GM10847 (cell line): ENCODE measurements around the gene TMPRSS2.

ENCODE experiments used
- POLR2A ChIP-seq: IDR thresholded peaks from 2 replicates; pipeline ENCODE4 v1.6.1; 2011; ENCODE audit not compliant: insufficient read length; ENCODE audit errors: extremely low read depth

TMPRSS2 gene

GRCh38 chr21:41429925-41430491 lies 78.0 kb downstream of the TMPRSS2 start:
- TF ChIP-seq POLR2A, result no peak

GRCh38 chr21:41429305-41429704 lies 78.7 kb downstream of the TMPRSS2 start:
- TF ChIP-seq POLR2A, result no peak

DNA sequence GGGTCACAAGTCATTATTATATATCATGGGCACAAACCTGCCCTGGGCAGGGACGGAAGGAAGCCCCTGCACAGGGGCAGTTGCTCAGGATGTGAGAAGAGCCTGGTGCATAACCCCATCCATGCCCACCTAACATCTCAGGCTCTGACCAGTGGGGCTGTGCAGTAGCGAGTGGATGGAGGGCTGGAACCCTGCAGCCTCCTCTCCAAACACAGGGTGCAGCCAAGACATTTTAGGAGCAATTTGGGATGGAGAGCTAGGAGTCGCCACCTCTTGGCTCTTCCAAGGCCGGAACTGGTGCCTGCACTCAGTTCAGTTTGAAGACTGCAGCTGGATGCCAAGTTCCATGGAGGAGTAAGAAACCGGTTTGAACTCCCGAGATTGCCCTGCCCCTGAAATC lies 79.1 kb downstream of the TMPRSS2 start:
- peak; percentile 11 for TF ChIP-seq POLR2A

GRCh38 chr21:41428311-41428710 lies 79.6 kb downstream of the TMPRSS2 start:
- peak; percentile 7 for TF ChIP-seq POLR2A

GRCh38 chr21:41427556-41427955 lies 80.4 kb downstream of the TMPRSS2 start:
- no peak for TF ChIP-seq POLR2A

DNA sequence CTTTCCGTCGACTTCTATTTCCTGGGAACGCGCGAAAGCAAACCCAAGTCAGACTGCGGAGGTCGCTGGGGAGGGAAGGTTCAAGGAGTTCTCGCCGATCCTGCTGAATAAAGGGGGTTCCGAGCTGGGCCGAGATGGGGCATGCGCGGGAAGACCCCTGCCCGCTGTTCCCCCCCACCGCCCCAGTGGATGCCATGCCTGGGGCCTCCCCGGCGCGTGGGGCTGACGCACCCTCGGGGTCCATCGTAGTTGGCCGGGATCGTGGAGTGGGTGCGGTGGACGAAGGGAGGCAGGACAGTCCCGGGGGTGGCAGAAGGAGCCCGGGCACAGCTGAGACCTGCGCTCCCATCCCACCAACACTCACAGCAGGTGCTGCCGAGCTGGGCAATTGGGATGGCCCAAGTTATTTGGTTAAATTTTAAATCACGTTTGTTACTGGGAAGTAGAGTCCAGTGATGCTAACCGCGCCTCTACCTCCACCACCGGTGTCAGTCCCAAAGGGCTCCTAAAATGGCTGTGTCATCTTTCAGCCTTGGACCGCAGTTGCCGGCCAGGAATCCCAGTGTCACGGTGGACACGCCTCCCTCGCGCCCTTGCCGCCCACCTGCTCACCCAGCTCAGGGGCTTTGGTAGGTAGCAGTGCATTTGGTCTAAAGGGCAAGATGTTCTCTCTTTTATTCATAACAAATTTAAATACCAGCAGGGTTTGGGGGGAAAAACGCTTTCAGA lies 81.1 kb downstream of the TMPRSS2 start:
- peak; percentile 38 for TF ChIP-seq POLR2A

DNA sequence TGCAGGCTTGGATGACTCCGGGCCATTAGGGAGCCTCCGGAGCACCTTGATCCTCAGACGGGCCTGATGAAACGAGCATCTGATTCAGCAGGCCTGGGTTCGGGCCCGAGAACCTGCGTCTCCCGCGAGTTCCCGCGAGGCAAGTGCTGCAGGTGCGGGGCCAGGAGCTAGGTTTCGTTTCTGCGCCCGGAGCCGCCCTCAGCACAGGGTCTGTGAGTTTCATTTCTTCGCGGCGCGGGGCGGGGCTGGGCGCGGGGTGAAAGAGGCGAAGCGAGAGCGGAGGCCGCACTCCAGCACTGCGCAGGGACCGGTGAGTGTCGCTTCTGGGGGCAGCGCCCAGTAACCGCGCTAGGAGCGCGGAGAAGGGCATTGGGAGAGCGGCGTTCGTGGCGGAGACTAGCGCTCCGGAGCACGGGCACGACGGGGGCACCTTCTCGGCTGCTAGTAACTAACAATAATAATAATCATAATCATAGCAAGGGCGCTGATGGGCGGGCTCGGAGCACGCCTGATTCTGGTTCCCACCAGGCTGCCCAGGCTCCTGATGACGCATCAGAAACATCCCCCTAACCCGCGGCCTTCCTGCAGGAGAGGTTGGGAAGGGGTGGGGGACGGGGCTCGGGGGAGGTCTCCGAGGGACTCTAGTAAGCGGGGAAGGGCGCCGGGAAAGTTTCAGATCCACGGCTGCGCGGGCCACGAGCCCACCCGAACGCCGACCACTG lies 81.8 kb downstream of the TMPRSS2 start, which contains the start of gene MX1:
MX1 (plus strand) TSS at position 286 of the 722 bp plus-strand sequence. CDS start 5,832 bp downstream, outside the sequence.
- peak; percentile 98 for TF ChIP-seq POLR2A

DNA sequence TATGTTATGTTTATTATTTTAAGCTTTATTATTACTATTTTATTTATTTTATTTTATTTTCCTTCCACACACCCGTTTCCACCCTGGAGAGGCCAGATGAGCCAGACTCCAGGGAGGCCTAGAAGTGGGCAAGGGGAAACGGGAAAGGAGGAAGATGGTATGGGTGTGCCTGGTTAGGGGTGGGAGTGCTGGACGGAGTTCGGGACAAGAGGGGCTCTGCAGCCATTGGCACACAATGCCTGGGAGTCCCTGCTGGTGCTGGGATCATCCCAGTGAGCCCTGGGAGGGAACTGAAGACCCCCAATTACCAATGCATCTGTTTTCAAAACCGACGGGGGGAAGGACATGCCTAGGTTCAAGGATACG lies 82.4 kb downstream of the TMPRSS2 start:
- no peak for TF ChIP-seq POLR2A

GRCh38 chr21:41422546-41423304 lies 85.2 kb downstream of the TMPRSS2 start:
- TF ChIP-seq POLR2A, result no peak

DNA sequence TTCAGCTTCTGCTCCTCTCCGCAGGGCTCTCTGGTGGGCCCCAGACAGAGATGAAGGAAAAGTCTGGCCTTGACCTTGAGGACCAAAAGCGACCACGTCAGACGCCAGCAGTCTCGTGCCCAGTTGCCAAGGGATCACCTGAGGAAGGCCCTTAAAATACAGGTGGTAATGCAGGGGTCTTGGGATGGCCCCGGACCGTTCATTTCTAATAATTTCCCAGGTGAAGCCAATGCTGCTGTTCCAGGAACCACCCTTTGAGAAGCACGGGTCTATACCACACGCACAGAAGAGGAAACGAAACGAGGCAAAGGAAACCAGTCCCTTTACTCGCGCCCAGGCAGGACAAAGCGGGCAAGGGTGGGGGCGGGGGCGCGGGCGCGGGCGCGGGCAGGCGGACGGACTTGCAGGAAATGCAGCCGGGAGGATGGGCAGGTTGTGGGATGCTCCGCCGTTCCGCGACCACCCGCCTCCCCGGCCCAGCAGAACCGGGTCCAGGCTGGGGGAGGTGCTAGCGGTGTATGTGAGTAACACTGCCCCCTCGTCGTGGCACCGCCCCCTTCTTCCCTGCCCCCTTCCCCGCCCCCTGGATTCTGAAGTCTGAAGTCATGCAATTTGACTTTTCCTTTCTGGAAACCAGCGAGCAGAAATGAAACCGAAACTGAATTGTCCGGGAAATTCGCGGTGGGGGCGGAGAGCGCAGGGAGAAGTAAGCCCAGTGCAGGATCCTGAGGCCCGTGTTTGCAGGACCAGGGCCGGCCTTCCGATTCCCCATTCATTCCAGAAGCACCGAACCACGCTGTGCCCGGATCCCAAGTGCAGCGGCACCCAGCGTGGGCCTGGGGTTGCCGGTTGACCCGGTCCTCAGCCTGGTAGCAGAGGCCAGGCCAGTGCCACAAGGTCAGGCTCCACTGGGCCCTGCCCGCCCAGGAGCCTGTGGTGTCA lies 87.8 kb downstream of the TMPRSS2 start:
- no peak for TF ChIP-seq POLR2A

- TF ChIP-seq POLR2A, result no peak
These were observed 88.8 kb downstream of the TMPRSS2 start for GRCh38 chr21:41418956-41419680.

- no peak for TF ChIP-seq POLR2A
These were observed 89.6 kb downstream of the TMPRSS2 start for GRCh38 chr21:41418393-41418792.
